Measurements from ENCODE around the gene PEX14.

GRCh38 chr1:10433790-10434189, 41.0 kb upstream of the PEX14 start:
- TF ChIP-seq SUZ12 (IDR thresholded peaks at IDR 0.05; ENCODE audit: extremely low read depth, insufficient read depth, insufficient read length), result no peak
- TF ChIP-seq YY1 (IDR thresholded peaks at IDR 0.05; ENCODE audit: insufficient read depth, insufficient read length), result no peak

Measured in NT2/D1 (cell line).